Mucosa of descending colon (tissue), 3 donors: Measurements from ENCODE around the gene RAB3GAP1. TPM values are rescaled to one million over a fixed set of nuclear protein-coding genes. Genes with fewer than 3 reads are reported as not detected.
"Not testable (repeated sequence)": the region's sequence is repeated elsewhere in the genome, so short reads cannot be mapped to it uniquely, and the experiment has no call there.

Source experiments
- ATAC-seq: fragments of 200-7000 bp; cut with Tn5 transposase; one replicate; pipeline ENCODE4 v1.9.1; 2020; ENCODE audit warnings: mild to moderate bottlenecking, moderate library complexity
- DNase-seq, 3 donors: peaks; one replicate each; pipeline ENCODE4 v3.0.0-alpha.2; 2020
- H3K36me3 ChIP-seq: fragments of 200-600 bp; one replicate; pipeline ENCODE4 v1.8.0; 2021; ENCODE audit warnings: low read depth, mild to moderate bottlenecking
- H3K4me1 ChIP-seq: fragments of 200-600 bp; one replicate; pipeline ENCODE4 v1.8.0; 2021; ENCODE audit warnings: low read depth, mild to moderate bottlenecking
- H3K4me3 ChIP-seq: fragments of 200-600 bp; one replicate; pipeline ENCODE4 v1.8.0; 2021; ENCODE audit warnings: mild to moderate bottlenecking
- H3K9me3 ChIP-seq: fragments of 200-600 bp; one replicate; pipeline ENCODE4 v1.8.0; 2021; ENCODE audit warnings: mild to moderate bottlenecking
- intact Hi-C, 2 donors: fragments of 100-400 bp; cut with DNase I in 1 of 2; cut with micrococcal nuclease in 1 of 2; formaldehyde crosslinking; loops; one replicate each; pipeline versions ENCODE4 v1.11.0 to v1.11.1; 2022; cut with DNase I, micrococcal nuclease
- total RNA-seq, 3 donors: library from RNA; stranded (reverse); fragmentation: NEBNext Ultra II Directional in 2 of 3; extraction: Animal tissue kit (Norgen Biotek cat#: 25700) in 2 of 3; gene quantifications; one replicate each; pipeline versions ENCODE4 v1.2.1 to v1.2.4, GENCODE V29; 2021 to 2023
- TF ChIP-seq, protein P1 (sequence below): fragments of 200-600 bp; IDR thresholded peaks from one replicate; pipeline ENCODE4 v1.8.0; 2022; ENCODE audit warnings: antibody characterized with exemption, mild to moderate bottlenecking
- donor health status: DM: no; HTN: no; CAD: no; lungs with moderate emphysema.
- donor health status: DM: no; HTN: no; CAD: no.
- donor health status: DM: no; HTN: yes; CAD: no.

RAB3GAP1 gene
- total RNA-seq, 3 donors from 2014 or later: 37.5 to 60.1 (median 43.0) TPM

DNA sequence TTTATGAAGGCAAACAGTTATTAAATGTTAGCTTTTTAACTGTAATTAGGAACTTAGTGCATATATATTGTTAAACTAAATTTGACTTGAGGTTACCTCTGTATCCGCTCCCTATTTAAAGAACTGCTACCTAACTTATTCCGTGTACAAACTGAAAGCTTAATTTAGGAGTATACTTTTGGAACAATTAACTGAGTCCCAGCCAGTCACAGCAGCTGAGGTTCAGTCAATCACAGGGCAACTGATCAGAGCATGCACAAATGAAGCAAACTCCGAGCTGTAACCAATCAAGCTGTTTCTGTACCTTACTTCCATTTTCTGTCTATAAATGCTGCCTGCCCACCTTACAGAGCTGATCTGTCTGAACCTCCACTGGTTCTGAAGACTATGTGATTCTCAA is 61.2 kb downstream of the RAB3GAP1 start:
- H3K36me3 ChIP-seq: no peaks in the 10 kb centered on the region

GRCh38 chr2:135119582-135119981 is 67.5 kb downstream of the RAB3GAP1 start:
- H3K4me1 ChIP-seq: no peaks in the 10 kb centered on the region
- TF ChIP-seq, protein P1, sequence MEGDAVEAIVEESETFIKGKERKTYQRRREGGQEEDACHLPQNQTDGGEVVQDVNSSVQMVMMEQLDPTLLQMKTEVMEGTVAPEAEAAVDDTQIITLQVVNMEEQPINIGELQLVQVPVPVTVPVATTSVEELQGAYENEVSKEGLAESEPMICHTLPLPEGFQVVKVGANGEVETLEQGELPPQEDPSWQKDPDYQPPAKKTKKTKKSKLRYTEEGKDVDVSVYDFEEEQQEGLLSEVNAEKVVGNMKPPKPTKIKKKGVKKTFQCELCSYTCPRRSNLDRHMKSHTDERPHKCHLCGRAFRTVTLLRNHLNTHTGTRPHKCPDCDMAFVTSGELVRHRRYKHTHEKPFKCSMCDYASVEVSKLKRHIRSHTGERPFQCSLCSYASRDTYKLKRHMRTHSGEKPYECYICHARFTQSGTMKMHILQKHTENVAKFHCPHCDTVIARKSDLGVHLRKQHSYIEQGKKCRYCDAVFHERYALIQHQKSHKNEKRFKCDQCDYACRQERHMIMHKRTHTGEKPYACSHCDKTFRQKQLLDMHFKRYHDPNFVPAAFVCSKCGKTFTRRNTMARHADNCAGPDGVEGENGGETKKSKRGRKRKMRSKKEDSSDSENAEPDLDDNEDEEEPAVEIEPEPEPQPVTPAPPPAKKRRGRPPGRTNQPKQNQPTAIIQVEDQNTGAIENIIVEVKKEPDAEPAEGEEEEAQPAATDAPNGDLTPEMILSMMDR: no peak

More for the DNA sequence above, 61.2 kb downstream of the RAB3GAP1 start:
- DNase-seq (no peak), ATAC-seq (no peak)
- Histone ChIP-seq H3K9me3 (no peaks in the 10 kb centered on the region), H3K4me3 (no peak overlapping the region), H3K4me1 (no peaks in the 10 kb centered on the region)
- TF ChIP-seq, protein P1: no peak
- intact Hi-C loops: no loop called here

GRCh38 chr2:135121016-135121657 is 69.0 kb downstream of the RAB3GAP1 start:
- H3K9me3 ChIP-seq: no peaks in the 10 kb centered on the region
- H3K36me3 ChIP-seq: no peaks in the 10 kb centered on the region
- H3K4me1 ChIP-seq: no peaks in the 10 kb centered on the region
- ATAC-seq: no peak
- H3K4me3 ChIP-seq: no peak overlapping the region
- no peak for DNase-seq
- intact Hi-C loops: no loop called here
- TF ChIP-seq, protein P1: no peak

More at GRCh38 chr2:135119582-135119981, 67.5 kb downstream of the RAB3GAP1 start:
- DNase-seq: no peak
- Histone ChIP-seq H3K36me3 (no peaks in the 10 kb centered on the region), H3K9me3 (no peaks in the 10 kb centered on the region), H3K4me3 (no peak overlapping the region)
- intact Hi-C loops: no loop called here
- ATAC-seq: no peak

DNA sequence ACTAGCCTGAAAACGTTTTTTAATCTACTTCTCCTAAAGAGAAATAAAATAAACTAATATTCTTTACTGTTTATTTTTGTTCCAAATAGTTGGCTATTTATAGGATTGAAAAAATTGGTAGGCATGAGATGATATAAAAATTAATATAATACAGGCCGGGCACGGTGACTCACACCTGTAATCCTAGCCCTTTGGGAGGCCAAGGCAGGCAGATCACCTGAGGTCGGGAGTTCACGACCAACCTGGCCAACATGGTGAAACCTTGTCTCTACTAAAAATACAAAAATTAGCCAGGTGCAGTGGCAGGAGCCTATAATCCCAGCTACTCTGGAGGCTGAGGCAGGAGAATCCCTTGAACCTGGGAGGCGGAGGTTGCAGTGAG is 69.6 kb downstream of the RAB3GAP1 start:
- DNase-seq, ATAC-seq, intact Hi-C loops, H3K4me3 ChIP-seq, H3K4me1 ChIP-seq, H3K9me3 ChIP-seq, H3K36me3 ChIP-seq: not testable (repeated sequence)

DNA sequence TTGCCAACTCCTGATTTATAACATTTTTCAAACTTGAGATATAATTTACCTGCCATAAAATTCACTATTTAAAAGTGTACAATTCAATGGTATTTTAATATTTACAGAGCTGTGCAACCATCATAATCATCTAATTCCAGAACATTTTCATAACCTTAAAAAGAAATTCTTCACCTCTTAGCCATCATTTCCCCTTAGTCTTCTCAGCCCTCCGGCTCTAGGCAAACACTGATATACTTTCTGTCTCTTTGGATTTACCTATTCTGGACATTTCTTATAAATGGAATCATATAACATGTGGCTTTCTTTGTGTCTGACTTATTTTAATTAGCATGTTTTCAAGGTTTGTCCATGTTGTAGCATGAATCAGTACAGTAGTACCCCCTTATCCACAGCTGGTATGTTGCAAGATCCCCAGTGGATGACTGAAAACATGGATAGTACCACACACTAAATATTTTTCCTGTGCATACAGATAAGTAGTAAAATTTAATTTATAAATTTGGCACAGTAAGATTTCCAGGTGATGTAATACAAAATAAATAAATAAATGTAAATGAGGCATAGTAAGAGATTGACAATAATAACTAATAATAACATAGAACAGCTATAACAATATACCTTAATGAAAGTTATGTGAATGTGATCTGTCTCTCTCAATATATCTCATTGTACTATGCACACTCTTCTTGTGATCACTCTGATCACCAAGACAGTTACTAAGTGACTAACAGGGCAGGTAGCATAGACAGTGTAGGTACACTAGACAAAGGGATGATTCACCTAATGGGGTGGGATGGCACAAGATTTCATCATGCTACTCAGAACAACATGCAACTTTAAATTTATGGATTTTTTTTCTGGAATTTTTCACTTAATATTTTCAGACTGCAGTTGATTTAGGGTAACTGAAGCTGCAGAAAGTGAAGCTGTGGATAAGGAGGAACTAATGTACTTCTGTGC is 73.1 kb downstream of the RAB3GAP1 start:
- intact Hi-C loops: no loop called here
- DNase-seq (no peak), ATAC-seq (no peak)
- Histone ChIP-seq H3K9me3 (no peaks in the 10 kb centered on the region), H3K36me3 (peaks cover 12% of the 10 kb centered on the region), H3K4me3 (no peak overlapping the region), H3K4me1 (no peaks in the 10 kb centered on the region)
- TF ChIP-seq, protein P1: no peak

DNA sequence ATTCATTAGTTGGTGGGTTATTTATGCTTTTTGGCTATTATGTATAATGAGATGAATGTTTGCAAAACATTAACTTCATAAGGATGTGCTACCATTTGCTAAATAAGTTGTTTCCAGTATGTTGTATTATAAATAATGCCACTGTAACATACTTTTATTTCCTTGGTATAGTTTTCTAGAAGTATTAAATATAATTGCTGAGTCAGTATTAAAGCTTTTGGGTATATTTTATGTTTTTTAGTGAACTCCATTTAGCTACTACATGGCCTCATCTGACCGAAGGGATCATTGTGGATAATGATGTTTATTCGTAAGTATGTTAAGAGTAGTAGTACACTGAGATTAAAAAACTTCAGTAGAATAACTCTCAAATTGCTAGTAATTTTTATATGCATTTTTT is 73.8 kb downstream of the RAB3GAP1 start:
- no peak for ATAC-seq
- DNase-seq: no peak
- H3K36me3 ChIP-seq: peaks cover 12% of the 10 kb centered on the region
- no peak overlapping the region for H3K4me3 ChIP-seq
- no peaks in the 10 kb centered on the region for H3K4me1 ChIP-seq
- no peaks in the 10 kb centered on the region for H3K9me3 ChIP-seq
- intact Hi-C loops: no loop called here
- TF ChIP-seq, protein P1: no peak
